ENCODE results near the gene FAM20A. TPM values are rescaled to one million over a fixed set of nuclear protein-coding genes. Genes with fewer than 3 reads are reported as not detected.

Gene FAM20A
- total and polyA plus RNA-seq, 2 of the 8 experiments (the other 6 are each of a cell fraction or from before 2014, with no cell fraction given): 3.6 to 11.9 TPM

DNA sequence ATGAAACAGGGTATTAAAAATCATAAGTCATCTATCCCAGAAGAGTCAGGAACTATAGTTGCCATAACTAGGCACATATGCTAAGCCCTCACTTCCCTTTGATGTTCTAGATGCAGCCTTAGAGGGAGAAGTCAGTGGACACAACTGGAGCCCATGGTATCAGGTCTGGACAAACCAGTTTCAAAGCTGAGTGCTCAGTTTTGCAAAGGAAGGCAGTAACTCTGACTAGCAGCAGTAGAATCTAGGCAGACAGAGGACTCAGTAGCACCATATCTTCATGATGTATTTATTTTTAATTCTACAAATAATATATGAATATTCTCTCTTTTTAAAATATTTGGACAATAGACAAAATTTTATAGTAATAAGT is 11.7 kb upstream of the FAM20A start:
- H3K27ac ChIP-seq (ENCODE audit: low read depth, low read length): no peak overlapping the region
- no peak overlapping the region for H2BK15ac ChIP-seq (ENCODE audit: low read length)
- H2AK5ac ChIP-seq (ENCODE audit: low read depth, low read length): no peak overlapping the region
- no peak overlapping the region for H3K9ac ChIP-seq (replicated peaks in 1 of 4; ENCODE audit: extremely low read depth in 1 of 4, low read depth in 3 of 4, low read length in 3 of 4)
- FAIRE-seq (no peak), DNase-seq (ENCODE audit: low read depth in 1 of 2, low spot score in 2 of 2) (no peak)
- no peak overlapping the region for H4K91ac ChIP-seq (replicated peaks; ENCODE audit: insufficient read length, low read length)
- no peak overlapping the region for H4K5ac ChIP-seq (ENCODE audit: insufficient read length, low read depth, low read length)
- H2BK5ac ChIP-seq (ENCODE audit: low read depth, low read length): no peak overlapping the region
- no peaks in the 10 kb centered on the region for H4K20me1 ChIP-seq (replicated peaks in 1 of 2; ENCODE audit: control insufficient read depth in 1 of 2, insufficient read depth in 2 of 2, low read length in 2 of 2)
- H3K4me1 ChIP-seq (replicated peaks in 1 of 4; ENCODE audit: control insufficient read depth in 3 of 4, insufficient read depth in 4 of 4, low read length in 3 of 4): no peaks in the 10 kb centered on the region
- POLR2A ChIA-PET (ENCODE audit: partially characterized antibody): no interaction called here
- no peak overlapping the region for H2BK20ac ChIP-seq (ENCODE audit: low read length)
- no peak overlapping the region for H3K18ac ChIP-seq (ENCODE audit: extremely low read depth, low read length)
- no peak overlapping the region for H3K56ac ChIP-seq (replicated peaks; ENCODE audit: insufficient read length, low read depth, low read length)
- H3K4ac ChIP-seq (replicated peaks; ENCODE audit: insufficient read length, low read depth, low read length): no peak overlapping the region
- H2AFZ ChIP-seq (ENCODE audit: low read length): no peak overlapping the region
- H3K27me3 ChIP-seq (replicated peaks in 1 of 4; ENCODE audit: control insufficient read depth in 3 of 4, extremely low read depth in 1 of 4, insufficient read depth in 3 of 4, low read length in 3 of 4): no peaks in the 10 kb centered on the region
- H3K9me3 ChIP-seq (ENCODE audit: insufficient read depth in 2 of 2, low read depth in 1 of 2, low read length in 1 of 2): peaks cover 12 to 13% of the 10 kb centered on the region in 2 experiments
- no peaks in the 10 kb centered on the region for H3K79me2 ChIP-seq (ENCODE audit: control insufficient read depth in 1 of 2, insufficient read depth in 2 of 2, low read length in 2 of 2)
- H3K4me2 ChIP-seq (ENCODE audit: insufficient read depth in 1 of 2, low read depth in 2 of 2, low read length in 2 of 2): no peak overlapping the region
- H3K23me2 ChIP-seq (ENCODE audit: low read depth, low read length): no peaks in the 10 kb centered on the region
- no peak overlapping the region for H3K14ac ChIP-seq (ENCODE audit: insufficient read length)
- H3K79me1 ChIP-seq (ENCODE audit: low read depth, low read length): no peaks in the 10 kb centered on the region
- H4K8ac ChIP-seq (ENCODE audit: extremely low read depth, insufficient read depth, low read length): no peak overlapping the region
- no peak overlapping the region for H2BK120ac ChIP-seq (replicated peaks; ENCODE audit: low read depth, low read length)
- no peak overlapping the region for H3K23ac ChIP-seq (ENCODE audit: insufficient read length)
- no peak overlapping the region for H2BK12ac ChIP-seq (ENCODE audit: low read depth, low read length)
- no peak overlapping the region for H3K4me3 ChIP-seq (ENCODE audit: extremely low read depth in 1 of 4, insufficient read depth in 2 of 4, low read depth in 3 of 4, low read length in 4 of 4)
- H3K36me3 ChIP-seq (ENCODE audit: control insufficient read depth in 2 of 4, insufficient read depth in 4 of 4, low read length in 3 of 4): peaks cover 0 to 5% (median 0%) of the 10 kb centered on the region in 4 experiments; a peak in 2 of 8 replicates
- CTCF ChIA-PET (ENCODE audit: partially characterized antibody): interaction anchor here (0.8 to 3.8 kb wide), 12 partner anchors 8 to 606 kb away, joined by 3 to 27 read pairs (median 4); no protein-coding TSS in a partner anchor
- no peak for TF ChIP-seq TAF7 (optimal IDR thresholded peaks at IDR 0.05; ENCODE audit: borderline replicate concordance, low read depth, low read length)
- TF ChIP-seq, protein P1, sequence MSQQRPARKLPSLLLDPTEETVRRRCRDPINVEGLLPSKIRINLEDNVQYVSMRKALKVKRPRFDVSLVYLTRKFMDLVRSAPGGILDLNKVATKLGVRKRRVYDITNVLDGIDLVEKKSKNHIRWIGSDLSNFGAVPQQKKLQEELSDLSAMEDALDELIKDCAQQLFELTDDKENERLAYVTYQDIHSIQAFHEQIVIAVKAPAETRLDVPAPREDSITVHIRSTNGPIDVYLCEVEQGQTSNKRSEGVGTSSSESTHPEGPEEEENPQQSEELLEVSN (IDR thresholded peaks at IDR 0.05): no peak
- no peak for TF ChIP-seq SP1 (IDR thresholded peaks at IDR 0.05; ENCODE audit: low read depth, low read length)
- no peak for TF ChIP-seq CTBP2 (IDR thresholded peaks at IDR 0.05; ENCODE audit: borderline replicate concordance, insufficient read depth, insufficient read length, low read length)
- no peak for TF ChIP-seq EP300 (IDR thresholded peaks at IDR 0.05; ENCODE audit: borderline replicate concordance in 1 of 2, low read depth in 2 of 2, low read length in 2 of 2)
- TF ChIP-seq SRF (IDR thresholded peaks at IDR 0.05; ENCODE audit: low read depth, low read length): no peak
- no peak for TF ChIP-seq SUZ12 (IDR thresholded peaks at IDR 0.05; ENCODE audit: low read length)
- TF ChIP-seq NANOG (IDR thresholded peaks at IDR 0.05; ENCODE audit: insufficient read depth, low read depth, low read length, poor library complexity, severe bottlenecking): no peak
- TF ChIP-seq KDM5A (IDR thresholded peaks at IDR 0.05; ENCODE audit: low read length): no peak
- no peak for TF ChIP-seq KDM4A (IDR thresholded peaks at IDR 0.05; ENCODE audit: low read depth, low read length, severe bottlenecking)
